GM21447 (cell line): ENCODE data around the gene BEGAIN.

Experiments
- ATAC-seq: cut with Tn5 transposase; IDR thresholded peaks from one replicate; pipeline ENCODE4 v1.9.1; 2021; ENCODE audit not compliant: unreplicated experiment

The BEGAIN gene

DNA sequence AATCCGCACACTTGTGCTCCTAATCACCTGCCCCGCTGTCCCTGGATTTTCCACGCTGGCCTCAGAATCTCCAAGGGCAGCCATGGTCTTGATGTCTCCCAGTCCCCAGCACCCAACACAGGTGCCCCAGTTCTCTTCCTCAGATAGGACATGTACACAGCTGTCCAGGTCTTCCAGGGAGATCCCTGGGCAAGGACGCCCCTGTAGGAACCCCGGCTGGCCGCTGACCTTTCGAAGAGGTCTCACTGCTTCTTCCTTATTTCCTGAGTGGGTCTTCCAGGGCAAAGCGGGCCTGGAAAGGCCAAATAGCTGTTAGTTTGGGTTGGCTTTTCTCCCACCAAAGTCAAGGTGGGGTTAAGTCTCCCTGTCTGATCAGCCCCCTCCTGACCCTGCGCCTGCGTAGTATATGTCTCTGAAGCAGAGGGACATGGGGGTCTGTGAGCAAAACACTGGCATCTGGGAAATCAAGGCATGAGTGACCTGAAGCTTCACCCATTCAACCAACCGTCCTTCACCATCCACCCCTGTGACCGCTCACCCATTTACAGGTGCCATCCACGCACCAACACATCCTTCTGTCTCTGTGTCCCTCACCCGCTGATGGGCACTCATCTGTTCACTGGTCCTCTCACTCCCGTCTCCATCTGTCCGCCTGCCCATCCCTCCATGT, 4.6 kb downstream of the BEGAIN start:
- ATAC-seq = no peak

GRCh38 chr14:100581228-100582145, 5.7 kb downstream of the BEGAIN start:
- no peak for ATAC-seq

GRCh38 chr14:100580316-100581227, 6.6 kb downstream of the BEGAIN start:
- ATAC-seq = no peak

DNA sequence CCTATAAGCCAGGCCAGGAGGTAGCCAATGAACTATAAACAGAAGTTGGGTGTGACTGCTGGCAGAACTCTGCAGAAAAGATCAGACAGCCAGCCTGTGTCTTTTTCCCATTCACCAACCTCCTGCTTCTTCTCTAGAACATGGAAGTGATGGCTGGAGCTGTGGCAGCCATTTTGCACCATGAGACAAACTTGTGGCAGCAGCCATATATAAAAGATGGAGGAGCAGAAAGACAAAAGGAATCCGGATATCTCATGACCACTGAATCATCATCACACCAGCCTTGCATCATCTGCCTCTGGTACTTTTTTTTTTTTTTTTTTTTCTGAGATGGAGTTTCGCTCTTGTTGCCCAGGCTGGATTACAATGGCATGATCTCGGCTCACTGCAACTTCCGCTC, 8.7 kb downstream of the BEGAIN start:
- no peak for ATAC-seq

GRCh38 chr14:100577986-100578431, 9.2 kb downstream of the BEGAIN start:
- no peak for ATAC-seq

DNA sequence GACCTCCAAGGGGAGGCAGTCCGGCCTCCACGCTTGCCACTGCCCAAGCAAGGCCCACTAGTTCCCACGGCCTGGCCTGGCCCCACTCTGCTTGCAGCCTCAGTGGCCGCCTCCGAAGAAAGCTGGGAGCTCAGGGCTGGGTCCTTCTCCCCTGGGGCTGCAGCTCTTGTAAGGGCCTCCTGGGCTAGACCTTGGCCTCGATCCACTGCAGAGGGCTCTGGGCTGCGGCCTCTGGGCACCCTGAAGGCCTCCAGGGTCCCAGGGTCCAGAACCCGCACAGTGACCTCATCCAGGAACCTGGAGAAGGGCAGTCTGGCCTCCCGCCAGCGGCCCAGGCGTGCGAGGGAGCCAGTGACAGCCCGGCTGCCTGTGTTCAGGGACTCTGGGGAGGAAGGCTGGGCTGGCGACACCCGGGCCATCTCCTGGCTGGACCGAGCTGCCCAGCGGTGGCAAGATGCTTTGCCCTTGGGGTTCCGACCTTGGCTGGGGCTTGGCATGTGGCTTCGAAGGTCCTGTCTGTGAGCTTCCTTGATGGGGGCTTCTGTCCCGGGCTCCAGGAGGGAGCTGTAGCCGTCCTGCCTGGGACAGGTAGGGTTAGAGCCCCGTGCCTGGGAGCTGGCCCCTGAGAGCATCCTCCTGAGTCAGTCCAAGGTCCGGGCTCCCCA, 9.8 kb downstream of the BEGAIN start:
- no peak for ATAC-seq

DNA sequence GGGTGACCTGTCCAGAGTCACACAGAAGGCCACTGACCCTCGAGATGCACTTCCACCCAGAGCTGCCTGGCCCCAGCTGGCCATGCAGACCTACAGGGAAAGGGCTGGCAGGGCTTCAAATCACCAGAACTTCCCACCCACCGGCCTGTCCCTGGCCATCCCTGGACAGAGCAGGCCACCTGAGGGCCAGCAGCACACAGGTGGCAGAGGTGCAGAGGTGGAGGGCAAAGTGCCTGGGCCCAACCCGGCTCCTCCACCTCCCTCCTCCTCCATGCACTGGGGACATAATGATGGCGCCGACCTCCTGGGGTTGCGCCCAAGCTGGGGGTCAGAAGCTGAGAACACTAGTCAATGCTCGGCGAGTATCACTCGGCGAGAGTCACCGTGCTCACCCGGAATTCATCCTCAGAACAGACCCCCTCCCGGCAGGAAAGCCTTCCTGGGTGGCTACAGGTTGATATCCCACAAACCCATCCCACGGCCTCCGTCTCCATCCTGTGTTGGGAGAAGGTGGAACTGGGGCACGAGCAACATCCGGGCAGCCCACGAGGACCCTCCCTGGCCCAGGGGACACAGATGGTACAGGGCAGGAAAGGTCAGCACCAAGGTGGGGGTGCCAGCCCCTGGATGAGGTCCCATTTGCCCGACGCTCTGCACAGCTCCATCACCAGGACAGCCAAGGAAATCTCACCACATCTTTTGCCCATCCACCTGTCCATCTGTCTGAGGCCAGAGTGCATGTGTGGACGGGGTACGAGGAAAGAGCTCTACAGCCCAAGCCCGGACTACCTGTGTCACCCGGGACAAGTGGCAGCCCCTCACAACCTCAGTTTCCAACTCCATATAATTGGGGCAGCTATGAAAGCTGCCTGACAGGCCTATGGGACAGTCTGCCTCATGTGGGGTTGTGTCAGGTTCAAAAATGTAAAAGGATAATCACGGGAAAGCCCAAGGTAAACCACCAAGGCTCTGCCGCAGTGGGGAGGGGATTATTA, 10.8 kb downstream of the BEGAIN start:
- ATAC-seq = no peak

DNA sequence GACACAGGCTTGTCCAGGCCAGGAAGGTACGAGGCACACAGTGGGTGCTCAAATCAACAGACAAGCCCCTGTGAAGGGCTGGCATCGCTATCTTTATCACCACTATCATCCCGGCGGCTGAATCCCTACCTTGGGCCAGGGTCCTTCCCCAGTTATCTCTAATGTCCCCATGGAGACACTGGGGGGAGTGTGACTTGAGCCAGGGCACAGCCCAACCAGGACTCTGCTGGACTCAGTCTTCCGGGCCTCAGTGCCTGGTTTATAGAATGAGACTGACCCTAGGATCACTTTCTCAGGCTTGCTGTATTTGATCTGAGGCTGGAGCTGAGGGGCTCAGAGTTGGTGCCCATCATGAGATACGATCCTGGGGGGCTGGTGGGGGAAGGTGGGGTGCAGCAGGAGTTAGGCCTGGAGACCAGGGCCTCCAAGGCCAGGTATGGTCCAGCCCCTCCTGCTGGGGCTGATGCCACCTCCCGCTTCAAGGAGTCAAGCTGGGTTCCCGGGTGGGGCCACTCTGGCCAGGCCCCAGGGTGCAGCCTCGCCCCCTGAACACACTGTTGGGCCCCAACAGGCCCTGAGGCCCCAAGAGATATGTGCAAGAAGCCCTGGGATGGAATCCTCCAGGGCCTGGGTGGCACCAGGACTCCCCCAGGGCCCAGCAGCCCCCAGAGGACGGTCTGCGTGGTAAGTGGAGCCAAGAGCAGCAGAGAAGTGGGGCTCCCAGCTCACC, 11.8 kb downstream of the BEGAIN start:
- no peak for ATAC-seq

DNA sequence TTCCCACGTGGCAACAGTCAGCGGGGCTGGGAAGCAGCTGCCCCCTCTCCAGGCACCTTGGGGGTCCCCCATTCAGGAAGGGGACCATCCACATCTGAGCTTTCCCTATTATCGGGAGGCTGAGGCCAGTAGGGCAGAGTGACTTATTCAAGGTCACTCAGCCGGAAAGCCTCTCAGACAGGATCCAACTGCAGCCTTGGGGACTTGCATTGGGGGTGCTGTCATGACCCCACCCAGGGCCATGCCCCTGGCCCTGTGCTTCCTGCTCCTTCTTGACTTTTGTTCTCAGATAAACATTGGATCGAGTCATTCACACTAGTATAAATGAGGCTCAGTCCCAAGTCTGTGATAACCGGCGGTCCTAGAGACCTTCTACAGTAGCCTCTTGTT, 12.6 kb downstream of the BEGAIN start:
- no peak for ATAC-seq

- ATAC-seq = no peak
These were observed 13.2 kb downstream of the BEGAIN start for GRCh38 chr14:100573757-100574641.

GRCh38 chr14:100573002-100573756, 14.0 kb downstream of the BEGAIN start:
- no peak for ATAC-seq

DNA sequence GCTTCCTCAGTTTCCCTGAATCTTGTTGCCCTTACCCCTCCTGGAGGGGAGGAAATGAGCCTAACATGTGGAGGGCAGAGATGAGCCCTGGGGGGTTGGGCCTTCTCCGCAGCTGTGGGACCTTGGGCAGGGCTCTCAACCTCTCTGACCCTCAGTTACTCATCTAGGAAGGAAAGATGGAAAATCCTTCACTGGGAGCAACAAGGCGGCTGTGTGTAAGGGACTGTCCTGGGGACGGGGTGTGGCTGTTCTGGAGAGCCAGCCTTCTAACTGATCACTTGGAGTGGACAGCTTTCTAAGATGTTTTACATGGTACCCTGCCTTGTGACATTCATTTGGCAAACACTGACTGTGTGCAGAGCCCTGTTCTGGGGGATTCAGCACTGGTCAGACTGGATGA, 14.7 kb downstream of the BEGAIN start:
- no peak for ATAC-seq

DNA sequence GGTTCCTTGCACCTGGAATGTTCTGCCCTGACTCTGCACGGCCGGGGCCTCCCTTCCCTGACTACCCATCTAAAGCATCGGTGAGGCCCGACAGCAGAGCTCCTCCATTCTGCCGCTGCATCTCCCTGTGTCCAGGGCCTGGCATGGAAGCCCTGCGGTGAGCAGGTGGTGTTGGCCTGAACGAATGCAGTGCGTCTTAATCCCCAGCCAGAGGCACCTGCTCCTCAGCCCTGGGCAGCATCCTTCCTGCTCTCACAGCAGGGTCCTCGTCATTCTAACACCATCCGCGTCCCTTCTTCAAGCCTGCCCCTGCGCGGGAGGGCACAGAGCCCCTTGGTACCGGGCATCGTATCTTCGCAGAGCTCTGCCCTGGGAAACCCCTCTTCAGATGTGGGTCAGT, 15.4 kb downstream of the BEGAIN start:
- no peak for ATAC-seq

DNA sequence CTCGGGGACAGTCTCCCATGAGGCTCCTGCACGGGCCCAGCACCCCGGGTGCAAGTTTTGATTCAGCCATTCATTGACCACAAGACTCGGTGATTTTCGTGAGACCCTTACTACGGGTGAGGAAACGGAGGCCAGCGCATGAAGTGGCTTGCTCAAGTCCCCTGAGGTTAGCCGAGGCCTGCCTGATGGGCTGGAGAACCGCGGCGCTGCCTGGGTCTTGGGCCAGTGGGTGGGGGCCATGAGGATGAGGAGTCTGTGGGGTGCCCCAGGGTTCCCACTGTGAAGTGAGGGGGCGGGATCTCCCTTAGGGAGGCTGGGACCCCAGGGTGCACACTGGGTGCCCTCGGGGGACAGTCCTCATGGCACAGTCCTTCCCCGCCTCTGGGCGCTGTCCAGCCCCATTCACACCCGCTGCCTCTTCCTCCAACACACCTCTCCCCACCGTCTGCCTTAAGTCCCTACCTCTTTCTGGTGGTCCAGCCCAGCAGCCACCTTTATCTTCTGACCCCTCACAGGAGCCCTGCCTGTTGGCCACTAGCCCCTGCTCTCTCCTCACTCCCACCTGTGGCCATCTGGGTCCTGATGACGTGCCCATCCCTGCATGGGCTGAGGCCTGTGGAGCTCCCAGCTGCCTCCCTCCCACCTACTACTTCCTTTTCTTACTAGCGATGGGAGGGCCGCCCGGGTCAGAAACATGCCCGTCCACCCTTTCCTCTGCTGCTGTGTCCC, 16.3 kb downstream of the BEGAIN start:
- ATAC-seq = no peak

DNA sequence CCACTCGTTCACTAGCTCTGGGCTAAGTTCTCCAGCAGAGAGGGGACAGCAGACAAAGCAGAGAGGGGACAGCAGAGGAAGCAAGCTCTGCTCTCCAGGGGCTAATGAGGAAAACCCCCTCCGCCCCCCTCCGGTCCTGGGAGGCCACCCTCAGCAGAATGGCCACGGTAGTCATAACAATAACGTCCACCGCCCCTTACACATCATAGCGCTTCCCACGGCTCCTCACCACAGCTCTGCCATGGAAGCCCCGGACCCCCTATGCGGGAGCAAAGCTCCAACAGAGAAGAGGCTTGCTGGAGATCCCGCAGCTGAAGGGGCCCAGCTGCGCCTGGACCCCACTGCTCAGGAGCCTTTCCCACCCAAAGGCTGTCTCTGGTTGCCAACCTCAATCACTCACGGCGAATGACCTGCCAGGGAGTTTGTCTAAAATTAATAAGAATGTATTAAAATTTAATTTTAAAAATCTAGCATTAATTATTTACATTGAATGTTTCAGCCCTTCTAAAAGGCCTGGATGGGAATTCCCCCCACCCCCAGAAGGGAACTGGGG, 17.4 kb downstream of the BEGAIN start:
- ATAC-seq = no peak
